SK-N-SH treated with all-trans-retinoic acid at 6 μM for 48 hours (cell line): ENCODE measurements around the gene ZC3H13.
"Not testable (repeated sequence)": the region's sequence is repeated elsewhere in the genome, so short reads cannot be mapped to it uniquely, and the experiment has no call there.

ENCODE experiments used
- ATAC-seq: fragments of 200-7000 bp; cut with Tn5 transposase; 3 replicates; pipeline ENCODE4 v1.9.1; 2020; ENCODE audit warnings: mild to moderate bottlenecking, moderate library complexity
- BACH2 ChIP-seq: fragments of 250-450 bp; sonication (Bioruptor Pico); IDR thresholded peaks from 2 replicates; pipeline ENCODE4 v1.9.0; 2021; ENCODE audit warnings: mild to moderate bottlenecking, borderline replicate concordance
- CSDC2 ChIP-seq: fragments of 250-450 bp; sonication (Bioruptor Pico); IDR thresholded peaks from 2 replicates; pipeline ENCODE4 v1.5.0; 2020; ENCODE audit warnings: mild to moderate bottlenecking, moderate library complexity
- ESRRG ChIP-seq: fragments of 250-450 bp; sonication (Bioruptor Pico); IDR thresholded peaks from 2 replicates; pipeline ENCODE4 v1.6.1; 2021; ENCODE audit warnings: mild to moderate bottlenecking
- ISL1 ChIP-seq: fragments of 250-450 bp; sonication (Bioruptor Pico); IDR thresholded peaks from 2 replicates; pipeline ENCODE4 v2.1.2; 2022; ENCODE audit warnings: mild to moderate bottlenecking, moderate library complexity
- OSR1 ChIP-seq: fragments of 250-450 bp; sonication (Bioruptor Pico); IDR thresholded peaks from 2 replicates; pipeline ENCODE4 v1.8.0; 2022; ENCODE audit warnings: moderate library complexity, mild to moderate bottlenecking, inconsistent platforms
- PPARA ChIP-seq: fragments of 250-450 bp; sonication (Bioruptor Pico); IDR thresholded peaks from 2 replicates; pipeline ENCODE4 v1.5.0; 2020; ENCODE audit warnings: mild to moderate bottlenecking, borderline replicate concordance
- RARB ChIP-seq: fragments of 250-450 bp; sonication (Bioruptor Pico); IDR thresholded peaks from 2 replicates; pipeline ENCODE4 v1.8.0; 2021; ENCODE audit warnings: mild to moderate bottlenecking, moderate library complexity
- TCF4 ChIP-seq: fragments of 250-450 bp; sonication (Bioruptor Pico); IDR thresholded peaks from 2 replicates; pipeline ENCODE4 v1.8.0; 2021; ENCODE audit warnings: mild to moderate bottlenecking, moderate library complexity, borderline replicate concordance
- ZFP3 ChIP-seq: fragments of 250-450 bp; sonication (Bioruptor Pico); IDR thresholded peaks from 2 replicates; pipeline ENCODE4 v1.5.0; 2020; ENCODE audit warnings: mild to moderate bottlenecking, moderate library complexity
- ZFP30 ChIP-seq: fragments of 450-650 bp; formaldehyde crosslinking; IDR thresholded peaks from 2 replicates; pipeline ENCODE4 v1.5.0; 2022; ENCODE audit warnings: mild to moderate bottlenecking, moderate library complexity
- ZNF565 ChIP-seq: fragments of 450-650 bp; formaldehyde crosslinking; conservative IDR thresholded peaks from 2 replicates; pipeline ENCODE4 v1.5.0; 2020; ENCODE audit warnings: low read depth, mild to moderate bottlenecking, moderate library complexity
- ZNF70 ChIP-seq: fragments of 450-650 bp; formaldehyde crosslinking; IDR thresholded peaks from 2 replicates; pipeline ENCODE4 v1.5.0; 2020; ENCODE audit warnings: mild to moderate bottlenecking, moderate library complexity
- ZNF8 ChIP-seq: fragments of 450-650 bp; formaldehyde crosslinking; IDR thresholded peaks from 2 replicates; pipeline ENCODE4 v1.5.0; 2020; ENCODE audit warnings: mild to moderate bottlenecking, moderate library complexity
- TF ChIP-seq, protein P1 (sequence below): fragments of 250-450 bp; sonication (Bioruptor Pico); IDR thresholded peaks from 2 replicates; pipeline ENCODE4 v1.5.1; 2021; ENCODE audit warnings: mild to moderate bottlenecking, moderate library complexity
- TF ChIP-seq, protein P2 (sequence below): fragments of 250-450 bp; sonication (Bioruptor Pico); IDR thresholded peaks from 2 replicates; pipeline ENCODE4 v1.5.1; 2020; ENCODE audit warnings: low read depth, mild to moderate bottlenecking, moderate library complexity
- TF ChIP-seq, protein P3 (sequence below): fragments of 250-450 bp; sonication (Bioruptor Pico); IDR thresholded peaks from 2 replicates; pipeline ENCODE4 v1.8.0; 2020; ENCODE audit warnings: mild to moderate bottlenecking, moderate library complexity, borderline replicate concordance
- TF ChIP-seq, protein P4 (sequence below): fragments of 250-450 bp; sonication (Bioruptor Pico); IDR thresholded peaks from 2 replicates; pipeline ENCODE4 v1.8.0; 2021; ENCODE audit warnings: low read depth, mild to moderate bottlenecking, moderate library complexity, borderline replicate concordance

ZC3H13 gene

DNA sequence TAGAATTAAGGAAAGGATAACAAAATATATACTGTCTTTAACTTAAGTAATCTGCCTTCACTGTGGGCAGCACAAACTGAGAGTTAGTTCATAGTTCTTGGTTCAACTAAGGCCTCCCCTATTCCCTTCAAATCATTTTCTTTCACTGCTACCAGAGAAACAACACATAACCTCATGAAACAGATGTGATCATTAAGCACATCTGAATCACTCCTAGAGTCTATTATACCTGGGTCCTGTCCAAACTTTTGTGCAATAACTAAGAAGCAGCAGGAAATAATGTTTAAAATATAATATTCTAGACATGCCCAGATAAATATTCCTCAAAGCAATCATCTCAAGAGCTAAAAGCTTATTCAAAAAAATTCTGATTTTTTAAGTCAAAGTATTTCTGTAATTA lies 62.9 kb downstream of the ZC3H13 start (continued):
- TF ChIP-seq RARB = no peak
- TF ChIP-seq, protein P1, sequence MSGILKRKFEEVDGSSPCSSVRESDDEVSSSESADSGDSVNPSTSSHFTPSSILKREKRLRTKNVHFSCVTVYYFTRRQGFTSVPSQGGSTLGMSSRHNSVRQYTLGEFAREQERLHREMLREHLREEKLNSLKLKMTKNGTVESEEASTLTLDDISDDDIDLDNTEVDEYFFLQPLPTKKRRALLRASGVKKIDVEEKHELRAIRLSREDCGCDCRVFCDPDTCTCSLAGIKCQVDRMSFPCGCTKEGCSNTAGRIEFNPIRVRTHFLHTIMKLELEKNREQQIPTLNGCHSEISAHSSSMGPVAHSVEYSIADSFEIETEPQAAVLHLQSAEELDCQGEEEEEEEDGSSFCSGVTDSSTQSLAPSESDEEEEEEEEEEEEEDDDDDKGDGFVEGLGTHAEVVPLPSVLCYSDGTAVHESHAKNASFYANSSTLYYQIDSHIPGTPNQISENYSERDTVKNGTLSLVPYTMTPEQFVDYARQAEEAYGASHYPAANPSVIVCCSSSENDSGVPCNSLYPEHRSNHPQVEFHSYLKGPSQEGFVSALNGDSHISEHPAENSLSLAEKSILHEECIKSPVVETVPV = no peak
- TF ChIP-seq, protein P2, sequence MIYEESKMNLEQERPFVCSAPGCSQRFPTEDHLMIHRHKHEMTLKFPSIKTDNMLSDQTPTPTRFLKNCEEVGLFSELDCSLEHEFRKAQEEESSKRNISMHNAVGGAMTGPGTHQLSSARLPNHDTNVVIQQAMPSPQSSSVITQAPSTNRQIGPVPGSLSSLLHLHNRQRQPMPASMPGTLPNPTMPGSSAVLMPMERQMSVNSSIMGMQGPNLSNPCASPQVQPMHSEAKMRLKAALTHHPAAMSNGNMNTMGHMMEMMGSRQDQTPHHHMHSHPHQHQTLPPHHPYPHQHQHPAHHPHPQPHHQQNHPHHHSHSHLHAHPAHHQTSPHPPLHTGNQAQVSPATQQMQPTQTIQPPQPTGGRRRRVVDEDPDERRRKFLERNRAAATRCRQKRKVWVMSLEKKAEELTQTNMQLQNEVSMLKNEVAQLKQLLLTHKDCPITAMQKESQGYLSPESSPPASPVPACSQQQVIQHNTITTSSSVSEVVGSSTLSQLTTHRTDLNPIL = no peak
- no peak for TF ChIP-seq OSR1 (CRISPR knock-in tag)

DNA sequence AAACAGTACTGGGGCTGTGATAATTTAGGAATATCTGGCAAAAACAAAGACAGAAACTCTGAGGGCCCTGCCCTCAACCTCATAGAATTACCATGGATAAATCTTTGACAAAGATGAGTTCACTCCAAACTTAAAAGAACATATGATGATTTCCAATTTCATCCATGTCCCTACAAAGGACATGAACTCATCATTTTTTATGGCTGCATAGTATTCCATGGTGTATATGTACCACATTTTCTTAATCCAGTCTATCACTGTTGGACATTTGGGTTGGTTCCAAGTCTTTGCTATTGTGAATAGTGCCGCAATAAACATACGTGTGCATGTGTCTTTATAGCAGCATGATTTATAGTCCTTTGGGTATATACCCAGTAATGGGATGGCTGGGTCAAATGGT lies 71.4 kb downstream of the ZC3H13 start:
- ATAC-seq = not testable (repeated sequence)
- peak; percentile 46; the same call in 1 of the 2 replicates for TF ChIP-seq ZNF8 (CRISPR knock-in tag)
- TF ChIP-seq, all 23 proteins: peak for 1; not testable (repeated sequence) for 22

DNA sequence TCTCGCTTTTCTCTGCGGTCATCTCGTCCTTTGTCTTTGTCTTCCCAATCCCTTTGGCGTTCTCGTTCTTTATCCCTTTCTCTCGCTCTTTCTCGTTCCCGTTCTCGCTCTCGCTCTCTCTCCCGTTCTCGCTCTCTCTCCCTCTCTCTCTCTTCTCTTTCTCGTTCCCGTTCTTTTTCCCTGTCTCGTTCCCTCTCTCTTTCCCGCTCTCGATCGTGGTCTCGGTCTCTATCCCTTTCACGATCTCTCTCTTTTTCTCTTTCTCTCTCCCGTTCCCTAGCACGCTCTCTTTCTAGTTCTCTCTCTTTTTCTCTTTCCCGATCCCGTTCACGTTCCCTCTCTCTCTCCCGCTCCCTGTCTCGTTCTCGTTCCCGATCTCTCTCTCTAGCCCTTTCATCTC lies 77.2 kb downstream of the ZC3H13 start:
- no peak for ATAC-seq

DNA sequence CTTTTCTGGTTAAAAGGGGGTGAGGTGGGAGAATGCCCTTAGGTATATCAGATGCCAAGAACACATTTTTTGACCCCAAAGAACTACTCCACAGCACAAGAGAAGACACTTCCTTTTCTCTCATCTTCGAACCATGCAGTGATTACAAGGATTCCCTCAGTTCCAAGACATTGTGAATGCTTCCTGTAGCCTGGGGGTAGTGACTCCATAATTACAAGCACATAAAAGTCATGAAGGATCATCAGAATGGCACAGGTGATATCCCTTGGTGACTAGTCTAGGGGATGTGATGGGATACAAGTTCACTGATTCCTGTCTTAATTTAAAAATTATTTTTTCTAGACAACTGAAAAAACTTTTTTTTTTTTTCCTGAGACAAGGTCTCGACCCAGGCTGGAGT lies 78.0 kb downstream of the ZC3H13 start:
- TF ChIP-seq ISL1 (CRISPR knock-in tag) (no peak), TCF4 (CRISPR knock-in tag) (no peak), ZNF565 (CRISPR knock-in tag) (no peak), ZNF8 (CRISPR knock-in tag) (no peak), CSDC2 (CRISPR knock-in tag) (no peak), OSR1 (CRISPR knock-in tag) (no peak), RARB (no peak), PPARA (CRISPR knock-in tag) (no peak), ZFP3 (no peak), BACH2 (CRISPR knock-in tag) (no peak), ZNF70 (CRISPR knock-in tag) (no peak)
- TF ChIP-seq, protein P3, sequence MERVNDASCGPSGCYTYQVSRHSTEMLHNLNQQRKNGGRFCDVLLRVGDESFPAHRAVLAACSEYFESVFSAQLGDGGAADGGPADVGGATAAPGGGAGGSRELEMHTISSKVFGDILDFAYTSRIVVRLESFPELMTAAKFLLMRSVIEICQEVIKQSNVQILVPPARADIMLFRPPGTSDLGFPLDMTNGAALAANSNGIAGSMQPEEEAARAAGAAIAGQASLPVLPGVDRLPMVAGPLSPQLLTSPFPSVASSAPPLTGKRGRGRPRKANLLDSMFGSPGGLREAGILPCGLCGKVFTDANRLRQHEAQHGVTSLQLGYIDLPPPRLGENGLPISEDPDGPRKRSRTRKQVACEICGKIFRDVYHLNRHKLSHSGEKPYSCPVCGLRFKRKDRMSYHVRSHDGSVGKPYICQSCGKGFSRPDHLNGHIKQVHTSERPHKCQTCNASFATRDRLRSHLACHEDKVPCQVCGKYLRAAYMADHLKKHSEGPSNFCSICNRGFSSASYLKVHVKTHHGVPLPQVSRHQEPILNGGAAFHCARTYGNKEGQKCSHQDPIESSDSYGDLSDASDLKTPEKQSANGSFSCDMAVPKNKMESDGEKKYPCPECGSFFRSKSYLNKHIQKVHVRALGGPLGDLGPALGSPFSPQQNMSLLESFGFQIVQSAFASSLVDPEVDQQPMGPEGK = no peak
- TF ChIP-seq, protein P2 = no peak
- TF ChIP-seq, protein P1 = no peak
- ATAC-seq = no peak

More for the DNA sequence above, 77.2 kb downstream of the ZC3H13 start:
- TF ChIP-seq BACH2 (CRISPR knock-in tag) (no peak), ZFP30 (CRISPR knock-in tag) (no peak), ZNF70 (CRISPR knock-in tag) (no peak), ESRRG (CRISPR knock-in tag) (no peak), RARB (no peak), PPARA (CRISPR knock-in tag) (no peak)
- TF ChIP-seq, protein P2 = no peak
- TF ChIP-seq, protein P4, sequence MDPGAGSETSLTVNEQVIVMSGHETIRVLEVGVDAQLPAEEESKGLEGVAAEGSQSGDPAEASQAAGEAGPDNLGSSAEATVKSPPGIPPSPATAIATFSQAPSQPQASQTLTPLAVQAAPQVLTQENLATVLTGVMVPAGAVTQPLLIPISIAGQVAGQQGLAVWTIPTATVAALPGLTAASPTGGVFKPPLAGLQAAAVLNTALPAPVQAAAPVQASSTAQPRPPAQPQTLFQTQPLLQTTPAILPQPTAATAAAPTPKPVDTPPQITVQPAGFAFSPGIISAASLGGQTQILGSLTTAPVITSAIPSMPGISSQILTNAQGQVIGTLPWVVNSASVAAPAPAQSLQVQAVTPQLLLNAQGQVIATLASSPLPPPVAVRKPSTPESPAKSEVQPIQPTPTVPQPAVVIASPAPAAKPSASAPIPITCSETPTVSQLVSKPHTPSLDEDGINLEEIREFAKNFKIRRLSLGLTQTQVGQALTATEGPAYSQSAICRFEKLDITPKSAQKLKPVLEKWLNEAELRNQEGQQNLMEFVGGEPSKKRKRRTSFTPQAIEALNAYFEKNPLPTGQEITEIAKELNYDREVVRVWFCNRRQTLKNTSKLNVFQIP (CRISPR knock-in tag) = no peak
